ENCODE measurements around the gene SPDYE5.

SPDYE5 gene

DNA sequence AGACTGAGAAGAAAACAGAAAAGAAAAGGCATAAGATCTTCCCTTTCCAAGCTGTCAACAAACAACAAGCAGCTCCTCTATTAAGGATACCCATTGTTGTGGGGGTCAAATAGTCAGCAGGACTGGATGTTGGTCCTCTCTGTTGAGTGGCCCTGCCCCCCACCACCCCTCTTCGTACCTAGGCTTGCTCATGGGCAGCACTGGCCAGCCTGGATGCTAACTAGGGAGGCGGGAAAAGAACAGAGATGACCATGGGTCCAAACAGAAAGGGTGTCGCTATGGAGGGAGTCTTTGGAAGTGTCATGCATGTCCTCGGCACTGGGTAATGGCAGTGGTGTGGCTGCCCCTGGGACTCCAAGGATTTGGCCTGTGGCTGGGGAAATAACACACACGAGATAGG lies 45.6 kb downstream of the SPDYE5 start:
- no peak for DNase-seq (ENCODE audit: low read depth)

DNA sequence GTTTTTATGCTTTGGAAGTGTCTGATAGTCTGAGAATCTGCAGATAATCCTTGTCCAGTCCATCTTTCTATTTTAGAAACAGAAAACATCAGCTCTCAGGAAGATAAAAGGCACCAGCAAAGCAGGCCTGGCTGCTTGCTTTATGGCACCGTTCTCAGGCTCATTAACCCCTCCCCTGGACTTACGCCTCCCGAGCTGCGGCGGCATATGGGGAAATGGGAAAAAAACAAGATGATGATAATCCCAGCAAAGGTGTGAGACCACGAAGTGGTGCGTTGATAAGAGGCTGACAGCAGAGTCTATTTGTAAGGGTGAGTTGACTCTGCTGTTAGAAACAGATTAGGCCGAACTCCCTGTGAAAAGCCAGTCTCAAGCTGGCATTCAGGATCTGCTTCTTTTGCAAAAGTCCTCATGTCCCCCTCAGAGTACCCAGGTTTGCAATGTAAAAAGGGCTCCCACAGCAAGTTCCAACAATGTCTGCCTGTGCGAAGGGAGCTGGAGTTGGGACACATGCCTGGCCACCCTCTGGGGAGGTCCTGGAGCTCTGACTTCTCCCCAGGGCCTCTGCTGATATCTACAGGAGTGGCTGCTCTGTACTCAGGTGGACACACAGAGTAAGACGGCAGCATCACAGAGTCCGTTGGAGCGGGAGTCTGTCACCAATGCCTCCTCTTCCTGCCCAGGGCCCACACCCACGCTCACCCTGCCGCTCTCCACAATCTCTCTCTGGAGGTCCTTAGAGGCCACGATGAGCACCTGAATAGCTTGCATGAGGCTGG lies 54.3 kb downstream of the SPDYE5 start:
- DNase-seq (ENCODE audit: low read depth), result no peak

All from stimulated activated CD8-positive, alpha-beta memory T cell treated with anti-CD3 and anti-CD28 coated beads, Interleukin-12 subunit alpha, Interleukin-12 subunit beta, amount 100 ng/mL, for 4 hours (primary cell).